Astrocyte (in vitro differentiated cells and primary cell): Measurements from ENCODE around the gene DUSP8. TPM values are rescaled to one million over a fixed set of nuclear protein-coding genes. Genes with fewer than 3 reads are reported as not detected.
A peak's percentile ranks its signal among the peaks of the same experiment; 100 is the strongest.

ENCODE experiments used
- DNase-seq: peaks from one replicate; pipeline ENCODE4 v3.0.0-alpha.2; 2010; ENCODE audit warnings: low read depth
- FAIRE-seq: peaks from 2 replicates; lab custom pipeline; 2011; peaks lifted over from hg19 to GRCh38; lab: Jason Lieb, UNC
- H2AFZ ChIP-seq: 2 replicates; pipeline ENCODE4 v1.6.0; 2012; ENCODE audit warnings: low read depth, low read length, inconsistent platforms
- H3K27ac ChIP-seq: 2 replicates; pipeline ENCODE4 v1.5.1; 2011; ENCODE audit warnings: low read depth, low read length, inconsistent platforms
- H3K27me3 ChIP-seq: 2 replicates; pipeline ENCODE4 v1.6.0; 2011; ENCODE audit warnings: low read length, inconsistent platforms; ENCODE audit not compliant: insufficient read depth
- H3K36me3 ChIP-seq: 2 replicates; pipeline ENCODE4 v1.5.1; 2011; ENCODE audit warnings: low read length, inconsistent platforms; ENCODE audit not compliant: insufficient read depth
- H3K4me1 ChIP-seq: 2 replicates; pipeline ENCODE4 v1.5.1; 2011; ENCODE audit warnings: low read length, inconsistent platforms; ENCODE audit not compliant: insufficient read depth
- H3K4me2 ChIP-seq: 2 replicates; pipeline ENCODE4 v1.6.0; 2012; ENCODE audit warnings: low read length, inconsistent platforms
- H3K4me3 ChIP-seq: 2 replicates; pipeline ENCODE4 v1.5.1; 2011; ENCODE audit warnings: low read depth, mild to moderate bottlenecking, low read length, inconsistent platforms; ENCODE audit not compliant: insufficient read depth
- H3K79me2 ChIP-seq: 2 replicates; pipeline ENCODE4 v1.6.0; 2012; ENCODE audit warnings: mild to moderate bottlenecking, low read length, inconsistent platforms; ENCODE audit not compliant: insufficient read depth
- H3K9ac ChIP-seq: 2 replicates; pipeline ENCODE4 v1.6.0; 2012; ENCODE audit warnings: mild to moderate bottlenecking, low read length, inconsistent platforms
- H3K9me3 ChIP-seq: 2 replicates; pipeline ENCODE4 v1.5.1; 2012; ENCODE audit warnings: low read depth, mild to moderate bottlenecking, low read length, inconsistent platforms; ENCODE audit not compliant: insufficient read depth
- H4K20me1 ChIP-seq: 2 replicates; pipeline ENCODE4 v1.6.0; 2012; ENCODE audit warnings: low read length, inconsistent platforms; ENCODE audit not compliant: insufficient read depth
- H3K27ac Mint-ChIP-seq: one replicate; pipeline ENCODE4 v1.8.0; 2021; ENCODE audit warnings: mild to moderate bottlenecking, mixed read lengths; ENCODE audit not compliant: unreplicated experiment
- H3K27me3 Mint-ChIP-seq: one replicate; pipeline ENCODE4 v1.8.0; 2021; ENCODE audit warnings: low read depth, mixed read lengths; ENCODE audit not compliant: unreplicated experiment
- H3K36me3 Mint-ChIP-seq: one replicate; pipeline ENCODE4 v1.8.0; 2021; ENCODE audit warnings: low read depth, mixed read lengths; ENCODE audit not compliant: unreplicated experiment
- H3K4me1 Mint-ChIP-seq: one replicate; pipeline ENCODE4 v1.8.0; 2021; ENCODE audit warnings: low read depth, mixed read lengths; ENCODE audit not compliant: unreplicated experiment
- H3K4me3 Mint-ChIP-seq: one replicate; pipeline ENCODE4 v1.8.0; 2021; ENCODE audit warnings: mild to moderate bottlenecking, moderate library complexity, mixed read lengths; ENCODE audit not compliant: unreplicated experiment
- H3K9me3 Mint-ChIP-seq: one replicate; pipeline ENCODE4 v1.8.0; 2021; ENCODE audit warnings: mild to moderate bottlenecking, mixed read lengths; ENCODE audit not compliant: unreplicated experiment
- CTCF ChIP-seq: IDR thresholded peaks from 2 replicates; pipeline ENCODE4 v1.5.1; 2011; ENCODE audit warnings: low read depth, mild to moderate bottlenecking, inconsistent platforms, low read length, moderate library complexity; ENCODE audit not compliant: insufficient read depth
- EZH2 ChIP-seq: IDR thresholded peaks from 2 replicates; pipeline ENCODE4 v1.6.1; 2012; ENCODE audit warnings: mild to moderate bottlenecking, low read length, inconsistent platforms; ENCODE audit not compliant: insufficient read depth
- total RNA-seq: library from RNA; stranded (reverse); gene quantifications from 2 replicates; pipeline ENCODE4 v1.2.1, GENCODE V29; 2021

Gene DUSP8
- total RNA-seq, 1 donor from 2014 or later: 14.8 TPM

GRCh38 chr11:1570896-1571759 lies 943 bp downstream of the DUSP8 start:
- Histone ChIP-seq H2AFZ (no peak overlapping the region), H3K9me3 (no peaks in the 10 kb centered on the region), H4K20me1 (peaks cover 64% of the 10 kb centered on the region), H3K36me3 (no peaks in the 10 kb centered on the region), H3K9ac (peak overlapping the region; percentile 87), H3K4me2 (peak overlapping the region; percentile 89), H3K27ac (peak overlapping the region; percentile 26), H3K79me2 (peaks cover 52% of the 10 kb centered on the region), H3K4me3 (peak overlapping the region; percentile 61), H3K4me1 (no peaks in the 10 kb centered on the region), H3K27me3 (peaks cover 14% of the 10 kb centered on the region)
- Mint-ChIP-seq H3K9me3 (no peaks in the 10 kb centered on the region), H3K27ac (no peak overlapping the region), H3K4me1 (peaks cover 5% of the 10 kb centered on the region), H3K36me3 (peaks cover 3% of the 10 kb centered on the region), H3K27me3 (peaks cover 11% of the 10 kb centered on the region), H3K4me3 (peak overlapping the region; percentile 84)
- no peak for DNase-seq
- no peak for TF ChIP-seq CTCF
- TF ChIP-seq EZH2: no peak
- FAIRE-seq: no peak

- peaks cover 70% of the 10 kb centered on the region for H4K20me1 ChIP-seq
- peaks cover 57% of the 10 kb centered on the region for H3K79me2 ChIP-seq
- peaks cover 3% of the 10 kb centered on the region for H3K36me3 Mint-ChIP-seq
- no peaks in the 10 kb centered on the region for H3K9me3 Mint-ChIP-seq
- peak overlapping the region; percentile 84 for H3K4me3 Mint-ChIP-seq
- H3K36me3 ChIP-seq: no peaks in the 10 kb centered on the region
- no peak overlapping the region for H2AFZ ChIP-seq
- FAIRE-seq (no peak), DNase-seq (no peak)
- peaks cover 5% of the 10 kb centered on the region for H3K4me1 Mint-ChIP-seq
- peaks cover 8% of the 10 kb centered on the region for H3K27me3 Mint-ChIP-seq
- no peak for TF ChIP-seq EZH2
- TF ChIP-seq CTCF: no peak
- H3K27ac ChIP-seq: no peak overlapping the region
- peaks cover 14% of the 10 kb centered on the region for H3K27me3 ChIP-seq
- peak overlapping the region; percentile 61 for H3K4me3 ChIP-seq
- H3K4me1 ChIP-seq: no peaks in the 10 kb centered on the region
- H3K27ac Mint-ChIP-seq: no peak overlapping the region
- H3K9me3 ChIP-seq: no peaks in the 10 kb centered on the region
- peak overlapping the region; percentile 87 for H3K9ac ChIP-seq
- peak overlapping the region; percentile 89 for H3K4me2 ChIP-seq
Observed at GRCh38 chr11:1570531-1570895, 1.6 kb downstream of the DUSP8 start.

DNA sequence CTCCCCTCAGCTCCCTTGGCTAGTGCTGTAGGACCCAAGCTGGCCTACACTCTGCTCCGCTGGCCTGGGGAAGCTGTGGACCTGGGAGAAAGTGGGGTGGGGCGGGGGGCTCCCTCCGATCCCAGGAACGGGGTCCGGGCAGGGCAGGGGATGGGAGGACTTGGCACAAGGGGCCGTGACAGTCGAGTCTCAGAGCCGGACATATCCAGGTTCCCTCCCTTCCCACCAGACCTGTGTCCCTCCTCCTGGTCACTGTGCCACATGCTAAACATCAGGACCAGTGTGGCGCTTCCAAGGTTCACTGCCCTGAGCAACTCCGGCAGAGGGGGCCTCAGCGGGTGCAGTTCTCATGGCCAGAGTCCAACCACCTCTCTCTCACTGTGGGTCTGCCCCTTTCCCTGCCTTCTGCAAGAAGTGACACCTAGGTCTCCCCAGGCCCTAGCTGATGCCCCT lies 2.0 kb downstream of the DUSP8 start:
- peaks cover 73% of the 10 kb centered on the region for H4K20me1 ChIP-seq
- peaks cover 12% of the 10 kb centered on the region for H3K27me3 ChIP-seq
- DNase-seq (no peak), FAIRE-seq (no peak)
- H3K79me2 ChIP-seq: peaks cover 62% of the 10 kb centered on the region
- Mint-ChIP-seq H3K9me3 (no peaks in the 10 kb centered on the region), H3K27me3 (peaks cover 3% of the 10 kb centered on the region), H3K4me1 (peaks cover 5% of the 10 kb centered on the region), H3K27ac (no peak overlapping the region), H3K4me3 (peak overlapping the region; percentile 84), H3K36me3 (peaks cover 3% of the 10 kb centered on the region)
- H3K9me3 ChIP-seq: no peaks in the 10 kb centered on the region
- peak overlapping the region; percentile 89 for H3K4me2 ChIP-seq
- H3K4me3 ChIP-seq: no peak overlapping the region
- no peak overlapping the region for H3K9ac ChIP-seq
- no peak overlapping the region for H3K27ac ChIP-seq
- no peaks in the 10 kb centered on the region for H3K36me3 ChIP-seq
- no peak for TF ChIP-seq EZH2
- TF ChIP-seq CTCF: no peak
- H2AFZ ChIP-seq: no peak overlapping the region
- H3K4me1 ChIP-seq: peaks cover 1% of the 10 kb centered on the region
